Pancreas (tissue), 10 donors: Measurements from ENCODE around the gene ATP5F1D. TPM values are rescaled to one million over a fixed set of nuclear protein-coding genes. Genes with fewer than 3 reads are reported as not detected.

Experiments
- ATAC-seq, 4 donors: fragments of 200-7000 bp; cut with Tn5 transposase; one replicate each; pipeline versions ENCODE4 v1.8.0 to v1.9.1; 2020; ENCODE audit warnings: mild to moderate bottlenecking in 4 of 4, moderate library complexity in 4 of 4
- DNase-seq, 6 donors: peaks; one replicate each; pipeline ENCODE4 v3.0.0-alpha.2; 2020
- FAIRE-seq: peaks from 2 replicates; lab custom pipeline; 2012; peaks lifted over from hg19 to GRCh38; lab: Jason Lieb, UNC
- H3K27ac ChIP-seq, 4 donors: fragments of 200-600 bp; sonication (generic); 1 replicate in 3 of 4; 2 replicates in 1 of 4; pipeline versions ENCODE4 v1.5.0 to v1.8.0; 2020
- H3K27me3 ChIP-seq, 4 donors: fragments of 200-600 bp; one replicate each; pipeline ENCODE4 v1.8.0; 2021
- H3K36me3 ChIP-seq, 3 donors: fragments of 200-600 bp; sonication (generic) in 1 of 3; one replicate each; pipeline versions ENCODE4 v1.5.0 to v1.8.0; 2020 to 2021
- H3K4me1 ChIP-seq, 3 donors: fragments of 200-600 bp; one replicate each; pipeline ENCODE4 v1.8.0; 2021
- H3K4me3 ChIP-seq, 4 donors: fragments of 200-600 bp; sonication (generic) in 2 of 4; one replicate each; pipeline versions ENCODE4 v1.5.0 to v1.8.0; 2020 to 2021
- H3K9me3 ChIP-seq, 4 donors: fragments of 200-600 bp; one replicate each; pipeline ENCODE4 v1.8.0; 2021
- WGBS, 2 donors: extraction: QIAGEN DNeasy Blood & Tissue Kit; methylation state at CpG; one replicate each; pipeline ENCODE4 v1.1.7; 2013; 5-methylcytosine and 5-hydroxymethylcytosine counted together
- intact Hi-C, 3 donors: fragments of 100-400 bp; cut with DNase I; formaldehyde crosslinking; loops; one replicate each; pipeline versions ENCODE4 v1.11.1 to v1.14.2; 2022
- polyA plus RNA-seq, 2 donors: library from polyadenylated mRNA; stranded (reverse); fragments of 200-250 nt; gene quantifications; one replicate each; pipeline ENCODE4 v1.2.3, GENCODE V29; 2013
- total RNA-seq, 6 donors: library from RNA; stranded (reverse); fragmentation: NEBNext Ultra II Directional in 4 of 6; extraction: Animal tissue kit (Norgen Biotek cat#: 25700) in 4 of 6; gene quantifications; one replicate each; pipeline versions ENCODE4 v1.2.1 to v1.2.4, GENCODE V29; 2021 to 2023
- TF ChIP-seq, protein P1 (sequence below), 4 donors: fragments of 200-600 bp; sonication (generic) in 3 of 4; IDR thresholded peaks; one replicate each; pipeline versions ENCODE4 v1.5.0 to v1.8.0; 2021; ENCODE audit warnings: antibody characterized with exemption in 4 of 4
- donor health status: healthy with polysubstance abuse.
- donor health status: DM: no; HTN: no; CAD: no; lungs with moderate emphysema.
- donor health status: DM: no; HTN: no; CAD: no.
- donor health status: control.
- donor health status: control.
- donor health status: Bipolar disorder and iron deficiency.
- donor health status: DM: yes; HTN: yes; CAD: no.
- donor health status: DM: no; HTN: no; CAD: no.
- donor health status: DM: no; HTN: no; CAD: no.
- donor health status: DM: yes; HTN: yes; CAD: no.

Gene ATP5F1D
- total and polyA plus RNA-seq, 8 donors, result 97.3 to 515 (median 167) TPM

DNA sequence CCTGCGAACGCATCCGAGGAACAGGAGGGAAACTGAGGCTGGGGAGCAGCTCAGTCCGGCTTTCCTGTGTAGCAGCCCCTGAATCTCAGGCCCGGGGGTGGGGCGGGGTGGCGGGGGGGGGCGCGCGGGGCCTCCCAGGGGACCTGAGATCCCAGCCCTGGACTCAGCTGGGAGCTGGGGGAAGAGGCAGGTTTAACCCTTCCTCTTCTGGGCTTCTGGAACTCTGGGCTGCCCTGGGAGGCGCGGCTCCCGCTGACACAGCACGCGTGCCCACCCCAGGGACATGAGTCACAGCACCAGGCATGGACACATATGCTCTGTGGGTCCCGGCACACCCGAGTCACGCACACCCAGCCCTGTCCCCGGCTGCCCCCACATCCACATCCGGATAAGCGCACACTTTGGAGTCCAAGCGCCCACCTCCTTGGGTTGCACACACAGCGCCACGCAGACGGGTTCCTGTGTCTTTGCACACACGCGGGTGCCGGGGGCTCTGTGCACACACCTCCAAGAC is 24.1 kb downstream of the ATP5F1D start:
- TF ChIP-seq, protein P1, sequence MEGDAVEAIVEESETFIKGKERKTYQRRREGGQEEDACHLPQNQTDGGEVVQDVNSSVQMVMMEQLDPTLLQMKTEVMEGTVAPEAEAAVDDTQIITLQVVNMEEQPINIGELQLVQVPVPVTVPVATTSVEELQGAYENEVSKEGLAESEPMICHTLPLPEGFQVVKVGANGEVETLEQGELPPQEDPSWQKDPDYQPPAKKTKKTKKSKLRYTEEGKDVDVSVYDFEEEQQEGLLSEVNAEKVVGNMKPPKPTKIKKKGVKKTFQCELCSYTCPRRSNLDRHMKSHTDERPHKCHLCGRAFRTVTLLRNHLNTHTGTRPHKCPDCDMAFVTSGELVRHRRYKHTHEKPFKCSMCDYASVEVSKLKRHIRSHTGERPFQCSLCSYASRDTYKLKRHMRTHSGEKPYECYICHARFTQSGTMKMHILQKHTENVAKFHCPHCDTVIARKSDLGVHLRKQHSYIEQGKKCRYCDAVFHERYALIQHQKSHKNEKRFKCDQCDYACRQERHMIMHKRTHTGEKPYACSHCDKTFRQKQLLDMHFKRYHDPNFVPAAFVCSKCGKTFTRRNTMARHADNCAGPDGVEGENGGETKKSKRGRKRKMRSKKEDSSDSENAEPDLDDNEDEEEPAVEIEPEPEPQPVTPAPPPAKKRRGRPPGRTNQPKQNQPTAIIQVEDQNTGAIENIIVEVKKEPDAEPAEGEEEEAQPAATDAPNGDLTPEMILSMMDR (IDR thresholded peaks at IDR 0.05), result no peak
- no peaks in the 10 kb centered on the region for H3K27me3 ChIP-seq
- peak overlapping the region; percentile 57 to 75 (median 68) for H3K27ac ChIP-seq
- peak overlapping the region in 2 of 4 donors; percentile 31 to 53 for H3K4me3 ChIP-seq
- 50 to 54% methylated on average over 24 to 28 of the region's 28 CpGs for WGBS, 2 donors
- ATAC-seq, result no peak
- FAIRE-seq, result no peak
- no peaks in the 10 kb centered on the region for H3K9me3 ChIP-seq
- peaks cover 37 to 56% (median 42%) of the 10 kb centered on the region in 3 donors for H3K4me1 ChIP-seq
- no peaks in the 10 kb centered on the region for H3K36me3 ChIP-seq
- intact Hi-C loops, result loop anchor here in 1 of 3 donors (2.0 kb wide), 1 partner anchor 21 kb away; no protein-coding TSS in a partner anchor
- peak in 4 of 6 donors; percentile 52 to 69 (median 58) for DNase-seq

DNA sequence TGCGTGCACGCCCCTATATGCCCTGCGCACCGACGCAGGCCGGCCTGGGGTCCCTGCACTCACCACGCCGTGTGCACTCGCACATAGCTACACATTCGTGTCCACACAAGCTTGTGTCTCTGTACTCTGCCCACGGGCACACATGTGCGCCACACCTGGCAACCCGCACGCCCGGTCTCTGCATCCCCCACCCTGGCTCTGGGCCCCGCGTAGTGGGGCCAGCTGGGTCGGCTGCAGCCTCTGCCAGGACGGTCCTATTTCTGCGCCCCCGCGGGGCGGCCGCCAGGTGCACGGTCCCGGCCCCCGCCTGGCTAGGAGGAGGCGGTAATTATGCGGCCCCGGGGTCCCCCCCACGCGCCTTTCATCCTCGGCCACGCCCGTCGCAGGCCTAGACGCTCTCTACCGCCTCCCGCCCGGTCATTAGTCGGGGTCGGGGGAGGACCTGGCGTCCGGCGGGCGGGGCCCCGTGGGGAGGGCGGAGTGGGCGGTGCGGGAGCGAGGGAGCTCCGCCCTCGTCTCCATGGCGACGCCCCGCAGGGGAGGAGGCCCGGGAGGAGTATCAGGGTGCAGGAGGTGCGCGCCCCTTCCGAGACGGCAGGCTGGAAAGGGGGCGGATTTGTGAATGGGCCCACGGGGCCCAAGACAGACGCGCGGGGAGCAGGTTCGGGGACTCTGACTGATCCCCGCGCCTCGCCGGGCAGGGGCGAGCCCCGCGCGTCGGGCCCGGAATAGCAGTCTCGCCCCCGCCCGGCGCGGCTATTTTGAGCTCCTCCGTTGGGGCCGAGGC is 24.8 kb downstream of the ATP5F1D start:
- DNase-seq (peak; percentile 71 to 93 (median 88)), ATAC-seq (peak; percentile 11 to 34 (median 24)), FAIRE-seq (no peak)
- TF ChIP-seq, protein P1 (IDR thresholded peaks at IDR 0.05), result no peak
- Histone ChIP-seq H3K9me3 (no peaks in the 10 kb centered on the region), H3K27me3 (no peaks in the 10 kb centered on the region), H3K36me3 (peaks cover 0 to 3% (median 2%) of the 10 kb centered on the region in 3 donors), H3K27ac (peak overlapping the region; percentile 57 to 75 (median 68)), H3K4me3 (peak overlapping the region; percentile 13 to 53 (median 32)), H3K4me1 (peaks cover 43 to 61% (median 43%) of the 10 kb centered on the region in 3 donors)
- 9 to 12% methylated on average over 65 to 84 of the region's 84 CpGs for WGBS, 2 donors
- intact Hi-C loops, result loop anchor here in 1 of 3 donors (2.0 kb wide), 1 partner anchor 22 kb away; no protein-coding TSS in a partner anchor

DNA sequence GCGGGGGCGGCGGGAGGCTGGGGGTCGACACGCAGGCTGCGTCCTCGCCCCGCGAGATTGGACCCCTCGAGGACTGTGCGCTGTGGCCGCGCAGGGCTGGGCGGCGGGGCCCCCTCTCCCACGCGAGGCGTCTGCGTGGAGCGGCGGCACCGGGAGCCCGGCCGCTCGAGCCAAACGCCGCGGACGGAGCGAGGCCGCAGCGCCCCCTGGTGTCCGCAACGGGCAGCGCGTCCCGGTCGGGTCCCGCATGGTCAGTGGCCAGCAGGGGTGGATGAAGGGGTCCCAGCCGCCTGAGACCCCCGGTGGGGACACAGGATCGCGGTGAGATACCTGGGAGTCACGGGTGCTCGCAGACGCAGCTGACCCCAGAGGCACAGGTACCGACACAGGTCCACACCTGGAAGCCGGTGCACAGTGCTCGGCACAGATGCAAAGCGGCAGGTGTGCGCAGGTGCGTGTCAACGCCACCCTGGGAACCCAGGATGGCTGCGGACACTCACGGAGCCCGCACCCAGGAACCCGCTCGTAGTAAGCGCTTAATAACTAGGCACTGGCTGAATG is 25.4 kb downstream of the ATP5F1D start:
- Histone ChIP-seq H3K9me3 (no peaks in the 10 kb centered on the region), H3K4me1 (peaks cover 43 to 62% (median 46%) of the 10 kb centered on the region in 3 donors), H3K36me3 (peaks cover 0 to 10% (median 9%) of the 10 kb centered on the region in 3 donors), H3K27ac (peak overlapping the region; percentile 57 to 75 (median 68)), H3K4me3 (peak overlapping the region; percentile 13 to 53 (median 32)), H3K27me3 (no peaks in the 10 kb centered on the region)
- ATAC-seq (peak; percentile 12 to 38 (median 24)), DNase-seq (peak in 5 of 6 donors; percentile 62 to 96 (median 82)), FAIRE-seq (no peak)
- TF ChIP-seq, protein P1 (IDR thresholded peaks at IDR 0.05), result peak; percentile 93 to 97 (median 95)
- intact Hi-C loops, result loop anchor here in 1 of 3 donors (2.0 kb wide), 1 partner anchor 22 kb away; no protein-coding TSS in a partner anchor
- 1 to 2% methylated on average over 37 to 59 of the region's 59 CpGs for WGBS, 2 donors

DNA sequence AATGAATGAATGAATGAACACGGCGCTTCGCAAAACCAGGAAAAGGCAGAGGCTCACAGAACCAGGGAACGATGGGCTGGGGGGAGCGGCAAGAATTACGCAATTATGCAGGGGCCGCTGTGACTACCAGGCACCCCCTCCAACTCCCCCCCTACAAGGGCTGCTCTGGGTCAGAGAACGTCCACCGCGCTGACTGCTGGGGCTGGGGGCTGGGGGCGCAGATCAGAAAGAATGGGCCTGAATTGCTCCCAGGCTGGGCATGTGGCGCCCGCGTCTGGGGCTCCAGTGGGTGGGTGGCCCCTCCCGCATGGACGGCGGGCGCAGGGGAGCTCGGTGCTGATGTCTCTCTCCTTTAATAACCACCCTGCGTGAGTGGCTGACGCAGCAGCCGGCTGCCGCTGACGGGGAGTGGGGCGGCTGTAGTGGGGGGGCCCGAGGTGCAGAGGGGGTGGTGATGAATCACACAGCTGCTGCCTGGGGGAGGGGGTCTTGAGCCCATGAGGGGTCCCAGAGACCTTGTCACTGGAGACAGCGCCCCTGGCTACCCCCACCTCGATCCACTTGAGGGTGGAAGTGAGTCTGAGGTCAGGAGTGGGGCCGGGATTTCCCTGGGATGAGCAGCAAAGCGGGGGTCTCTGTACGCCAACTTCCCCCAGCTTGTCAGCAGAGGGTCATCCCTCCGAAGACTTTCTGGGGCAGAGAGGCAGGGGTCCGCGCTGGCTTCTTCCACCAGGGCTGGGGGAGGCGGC is 26.1 kb downstream of the ATP5F1D start:
- TF ChIP-seq, protein P1 (IDR thresholded peaks at IDR 0.05), result no peak
- Histone ChIP-seq H3K27ac (peak overlapping the region in 1 of 4 donors; percentile 96), H3K36me3 (peaks cover 2 to 16% (median 14%) of the 10 kb centered on the region in 3 donors), H3K4me3 (peak overlapping the region in 1 of 4 donors; percentile 53), H3K4me1 (peaks cover 39 to 58% (median 43%) of the 10 kb centered on the region in 3 donors), H3K27me3 (no peaks in the 10 kb centered on the region), H3K9me3 (no peaks in the 10 kb centered on the region)
- WGBS, 2 donors, result 41 to 42% methylated on average over 28 to 35 of the region's 35 CpGs
- intact Hi-C loops, result loop anchor here in 1 of 3 donors (2.0 kb wide), 1 partner anchor 23 kb away; no protein-coding TSS in a partner anchor
- FAIRE-seq (no peak), DNase-seq (peak in 4 of 6 donors; percentile 58 to 72 (median 60)), ATAC-seq (no peak)
